ENCODE results near the gene KCNJ12.

- TF ChIP-seq CTCF (conservative IDR thresholded peaks at IDR 0.05 in 1 of 2, IDR thresholded peaks at IDR 0.05 in 1 of 2; ENCODE audit: extremely low read depth in 1 of 2, insufficient read depth in 1 of 2, low read depth in 1 of 2, low read length in 2 of 2) (no peak), EZH2 (IDR thresholded peaks at IDR 0.05; ENCODE audit: borderline replicate concordance, low read length) (no peak)
Measured at GRCh38 chr17:21379080-21379711, 3.0 kb downstream of the KCNJ12 start.
